AG09319 (cell line): ENCODE measurements around the gene RTEL1.
"Not testable (repeated sequence)": the region's sequence is repeated elsewhere in the genome, so short reads cannot be mapped to it uniquely, and the experiment has no call there.

Experiments
- DNase-seq: peaks from one replicate; pipeline ENCODE4 v3.0.0-alpha.2; 2010; ENCODE audit warnings: low read depth; ENCODE audit errors: extremely low read depth
- TF ChIP-seq, protein P1 (sequence below): IDR thresholded peaks from 2 replicates; pipeline ENCODE4 v1.5.1; 2011; ENCODE audit warnings: low read depth, mild to moderate bottlenecking, inconsistent platforms, low read length, moderate library complexity

Gene RTEL1

GRCh38 chr20:63657937-63658748, at the start of gene RTEL1:
Gene RTEL1 (plus strand): TSS chr20:63658312. CDS start chr20:63659403, 1,091 bp downstream.
- TF ChIP-seq, protein P1, sequence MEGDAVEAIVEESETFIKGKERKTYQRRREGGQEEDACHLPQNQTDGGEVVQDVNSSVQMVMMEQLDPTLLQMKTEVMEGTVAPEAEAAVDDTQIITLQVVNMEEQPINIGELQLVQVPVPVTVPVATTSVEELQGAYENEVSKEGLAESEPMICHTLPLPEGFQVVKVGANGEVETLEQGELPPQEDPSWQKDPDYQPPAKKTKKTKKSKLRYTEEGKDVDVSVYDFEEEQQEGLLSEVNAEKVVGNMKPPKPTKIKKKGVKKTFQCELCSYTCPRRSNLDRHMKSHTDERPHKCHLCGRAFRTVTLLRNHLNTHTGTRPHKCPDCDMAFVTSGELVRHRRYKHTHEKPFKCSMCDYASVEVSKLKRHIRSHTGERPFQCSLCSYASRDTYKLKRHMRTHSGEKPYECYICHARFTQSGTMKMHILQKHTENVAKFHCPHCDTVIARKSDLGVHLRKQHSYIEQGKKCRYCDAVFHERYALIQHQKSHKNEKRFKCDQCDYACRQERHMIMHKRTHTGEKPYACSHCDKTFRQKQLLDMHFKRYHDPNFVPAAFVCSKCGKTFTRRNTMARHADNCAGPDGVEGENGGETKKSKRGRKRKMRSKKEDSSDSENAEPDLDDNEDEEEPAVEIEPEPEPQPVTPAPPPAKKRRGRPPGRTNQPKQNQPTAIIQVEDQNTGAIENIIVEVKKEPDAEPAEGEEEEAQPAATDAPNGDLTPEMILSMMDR, result no peak
- peak; percentile 73 for DNase-seq

DNA sequence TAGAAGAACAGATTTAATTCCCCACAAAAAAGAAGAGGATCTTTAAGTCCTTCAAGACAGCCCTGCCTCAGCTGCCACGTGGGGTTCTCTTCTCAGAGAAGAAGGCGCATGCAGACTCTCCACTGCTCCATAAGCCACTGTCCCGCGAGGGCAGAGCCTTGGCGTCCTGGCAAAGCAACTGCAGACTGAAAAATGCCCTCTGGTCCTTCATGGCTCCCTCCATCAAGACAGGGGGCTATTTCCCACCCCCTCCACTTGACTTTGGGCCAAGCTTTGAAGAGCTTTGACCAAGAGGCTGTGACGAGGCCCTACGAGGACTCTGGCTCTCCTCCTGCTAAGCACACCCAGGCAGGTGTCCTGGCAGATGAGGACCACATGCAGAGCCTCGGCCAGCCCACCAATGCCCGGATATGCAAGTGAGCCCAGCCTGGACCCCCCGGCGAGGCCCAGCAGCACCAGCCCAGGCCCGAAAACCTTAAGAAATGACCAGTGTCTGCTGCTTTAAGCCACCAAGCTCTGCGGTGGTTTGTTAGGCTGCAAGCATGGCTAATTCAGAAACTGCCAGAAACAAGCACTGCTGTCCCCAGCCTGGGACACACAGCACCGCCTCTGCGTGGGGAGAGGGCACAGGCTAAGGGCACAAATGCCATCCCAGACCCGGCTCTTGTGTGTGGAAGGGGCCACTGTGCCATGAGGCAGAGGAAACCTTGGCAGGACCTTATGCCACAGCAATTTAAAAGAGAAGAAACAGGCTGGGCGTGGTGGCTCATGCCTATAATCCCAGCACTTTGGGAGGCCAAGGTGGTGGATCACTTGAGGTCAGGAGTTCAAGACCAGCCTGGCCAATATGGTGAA, 47.3 kb upstream of the RTEL1 start:
- no peak for DNase-seq
- TF ChIP-seq, protein P1, result no peak

GRCh38 chr20:63611646-63612045, 46.5 kb upstream of the RTEL1 start:
- no peak for DNase-seq
- TF ChIP-seq, protein P1, result no peak

GRCh38 chr20:63612276-63612931, 45.7 kb upstream of the RTEL1 start:
- no peak for DNase-seq
- TF ChIP-seq, protein P1, result no peak

DNA sequence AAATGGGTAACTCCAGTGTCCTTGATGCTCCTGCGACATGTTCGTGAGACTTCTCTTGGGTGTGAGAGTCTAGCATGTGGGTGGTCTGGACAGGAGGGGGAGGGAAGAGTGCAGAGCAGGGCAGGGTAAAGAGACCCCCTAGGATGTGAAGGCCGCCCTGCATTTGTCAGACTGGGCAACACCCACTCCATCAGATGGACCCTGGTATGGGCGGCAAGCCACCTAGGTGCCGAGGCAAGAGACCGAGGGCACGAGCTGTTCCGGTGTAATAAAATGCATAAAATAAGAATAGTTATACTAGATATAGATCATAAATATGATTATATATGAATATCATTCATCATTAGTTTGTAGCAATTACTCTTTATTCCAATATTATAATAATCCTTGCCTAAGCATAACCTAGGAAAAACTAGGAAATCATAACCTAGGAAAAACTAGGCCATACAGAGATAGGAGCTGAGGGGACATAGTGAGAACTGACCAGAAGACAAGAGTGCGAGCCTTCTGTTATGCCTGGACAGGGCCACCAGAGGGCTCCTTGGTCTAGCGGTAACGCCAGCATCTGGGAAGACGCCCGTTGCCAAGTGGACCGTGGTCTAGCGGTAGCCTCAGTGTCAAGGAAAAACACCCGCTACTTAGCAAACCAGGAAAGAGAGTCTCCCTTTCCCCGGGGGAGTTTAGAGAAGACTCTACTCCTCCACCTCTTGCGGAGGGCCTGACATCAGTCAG, 44.1 kb upstream of the RTEL1 start:
- TF ChIP-seq, protein P1, result peak; percentile 11
- DNase-seq, result not testable (repeated sequence)

DNA sequence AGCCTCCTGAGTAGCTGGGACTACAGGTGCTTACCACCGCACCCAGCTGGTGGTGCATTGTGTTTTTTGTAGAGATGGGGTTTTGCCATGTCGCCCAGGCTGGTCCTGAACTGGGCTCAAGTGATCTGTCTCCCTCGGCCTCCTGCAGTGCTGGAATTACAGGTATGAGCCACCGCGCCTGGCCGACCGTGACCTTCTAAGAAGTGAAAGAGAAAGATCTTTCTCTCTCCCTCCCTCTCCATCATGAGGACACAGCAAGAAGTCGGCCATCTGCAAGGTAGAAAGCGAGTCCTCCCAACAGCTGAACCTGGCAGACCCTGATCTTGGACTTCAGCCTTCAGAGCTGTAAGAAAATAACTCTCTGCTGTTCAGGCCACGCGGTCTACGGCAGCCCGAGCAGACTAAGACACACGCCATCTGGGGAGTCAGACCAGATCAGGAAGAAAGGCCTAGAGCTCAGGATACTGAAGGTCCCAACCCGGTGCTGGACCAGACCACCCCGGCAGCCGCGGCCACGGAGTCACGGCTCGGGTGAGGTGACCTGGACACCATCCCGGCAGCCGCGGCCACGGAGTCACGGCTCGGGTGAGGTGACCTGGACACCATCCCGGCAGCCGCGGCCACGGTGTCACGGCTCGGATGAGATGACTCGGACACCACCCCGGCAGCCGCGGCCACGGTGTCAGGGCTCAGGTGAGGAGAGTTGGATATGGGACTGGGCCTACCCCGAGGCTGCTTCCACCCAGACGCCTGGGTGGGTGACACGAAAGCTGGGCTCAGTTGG, 40.8 kb upstream of the RTEL1 start:
- TF ChIP-seq, protein P1, result no peak
- no peak for DNase-seq
